Mucosa of descending colon (tissue), 3 donors: ENCODE results near the gene PTRH1. TPM values are rescaled to one million over a fixed set of nuclear protein-coding genes. Genes with fewer than 3 reads are reported as not detected.

Source experiments
- ATAC-seq: fragments of 200-7000 bp; cut with Tn5 transposase; one replicate; pipeline ENCODE4 v1.9.1; 2020; ENCODE audit warnings: mild to moderate bottlenecking, moderate library complexity
- DNase-seq, 3 donors: peaks; one replicate each; pipeline ENCODE4 v3.0.0-alpha.2; 2020
- H3K36me3 ChIP-seq: fragments of 200-600 bp; one replicate; pipeline ENCODE4 v1.8.0; 2021; ENCODE audit warnings: low read depth, mild to moderate bottlenecking
- H3K4me1 ChIP-seq: fragments of 200-600 bp; one replicate; pipeline ENCODE4 v1.8.0; 2021; ENCODE audit warnings: low read depth, mild to moderate bottlenecking
- H3K4me3 ChIP-seq: fragments of 200-600 bp; one replicate; pipeline ENCODE4 v1.8.0; 2021; ENCODE audit warnings: mild to moderate bottlenecking
- H3K9me3 ChIP-seq: fragments of 200-600 bp; one replicate; pipeline ENCODE4 v1.8.0; 2021; ENCODE audit warnings: mild to moderate bottlenecking
- CTCF ChIP-seq: fragments of 200-600 bp; IDR thresholded peaks from one replicate; pipeline ENCODE4 v1.8.0; 2022; ENCODE audit warnings: antibody characterized with exemption, mild to moderate bottlenecking
- intact Hi-C, 2 donors: fragments of 100-400 bp; cut with DNase I in 1 of 2; cut with micrococcal nuclease in 1 of 2; formaldehyde crosslinking; loops; one replicate each; pipeline versions ENCODE4 v1.11.0 to v1.11.1; 2022; cut with DNase I, micrococcal nuclease
- total RNA-seq, 3 donors: library from RNA; stranded (reverse); fragmentation: NEBNext Ultra II Directional in 2 of 3; extraction: Animal tissue kit (Norgen Biotek cat#: 25700) in 2 of 3; gene quantifications; one replicate each; pipeline versions ENCODE4 v1.2.1 to v1.2.4, GENCODE V29; 2021 to 2023
- donor health status: DM: no; HTN: no; CAD: no; lungs with moderate emphysema.
- donor health status: DM: no; HTN: no; CAD: no.
- donor health status: DM: no; HTN: yes; CAD: no.

Gene PTRH1
- total RNA-seq, 3 donors from 2014 or later: 5.1 to 10.5 (median 10.3) TPM

- TF ChIP-seq CTCF: no peak
- Histone ChIP-seq H3K4me1 (peaks cover 7% of the 10 kb centered on the region), H3K36me3 (no peaks in the 10 kb centered on the region), H3K4me3 (no peak overlapping the region), H3K9me3 (no peaks in the 10 kb centered on the region)
- no peak for DNase-seq
- no peak for ATAC-seq
- intact Hi-C loops: loop anchor here in 1 of 2 donors (2.0 to 10.0 kb wide), 2 partner anchors 141 to 143 kb away; partner anchors contain the start of gene AK1
Observed at GRCh38 chr9:127731938-127732337, 16.5 kb upstream of the PTRH1 start.

- DNase-seq (no peak), ATAC-seq (no peak)
- H3K9me3 ChIP-seq: no peaks in the 10 kb centered on the region
- intact Hi-C loops: loop anchor here in 1 of 2 donors (2.0 to 10.0 kb wide), 2 partner anchors 140 to 144 kb away; partner anchors contain the start of gene AK1
- no peaks in the 10 kb centered on the region for H3K36me3 ChIP-seq
- TF ChIP-seq CTCF: no peak
- peaks cover 7% of the 10 kb centered on the region for H3K4me1 ChIP-seq
- no peak overlapping the region for H3K4me3 ChIP-seq
Observed at GRCh38 chr9:127730799-127731410, 15.4 kb upstream of the PTRH1 start.

- H3K4me3 ChIP-seq: no peak overlapping the region
- peaks cover 7% of the 10 kb centered on the region for H3K4me1 ChIP-seq
- no peak for TF ChIP-seq CTCF
- no peaks in the 10 kb centered on the region for H3K36me3 ChIP-seq
- ATAC-seq (no peak), DNase-seq (no peak)
- intact Hi-C loops: loop anchor here in 1 of 2 donors (2.0 to 10.0 kb wide), 2 partner anchors 139 to 145 kb away; partner anchors contain the start of gene AK1
- H3K9me3 ChIP-seq: no peaks in the 10 kb centered on the region
Observed at GRCh38 chr9:127730262-127730661, 14.8 kb upstream of the PTRH1 start.

GRCh38 chr9:127729522-127730256 lies 14.2 kb upstream of the PTRH1 start:
- Histone ChIP-seq H3K4me3 (no peak overlapping the region), H3K4me1 (peaks cover 7% of the 10 kb centered on the region), H3K9me3 (no peaks in the 10 kb centered on the region), H3K36me3 (no peaks in the 10 kb centered on the region)
- TF ChIP-seq CTCF: no peak
- intact Hi-C loops: loop anchor here (2.0 to 10.0 kb wide), 3 partner anchors 135 to 145 kb away; partner anchors contain the start of gene AK1 (in 1 of the 2)
- ATAC-seq (no peak), DNase-seq (no peak)

- intact Hi-C loops: loop anchor here in 1 of 2 donors (10.0 kb wide), 1 partner anchor 134 kb away; no protein-coding TSS in a partner anchor
- no peak for TF ChIP-seq CTCF
Observed at GRCh38 chr9:127728808-127729207, 13.3 kb upstream of the PTRH1 start.

More at GRCh38 chr9:127728808-127729207, 13.3 kb upstream of the PTRH1 start:
- DNase-seq (no peak), ATAC-seq (no peak)
- no peak overlapping the region for H3K4me3 ChIP-seq
- H3K4me1 ChIP-seq: peaks cover 5% of the 10 kb centered on the region
- no peaks in the 10 kb centered on the region for H3K9me3 ChIP-seq
- no peaks in the 10 kb centered on the region for H3K36me3 ChIP-seq
